GM11168 (cell line): Measurements from ENCODE around the gene FIGNL2.

ENCODE experiments used
- in situ Hi-C: fragments of 300-500 bp; cut with MboI; formaldehyde crosslinking; loops from one replicate; pipeline ENCODE4 v1.12.0; 2022; ENCODE audit warnings: low sequenced_read_pairs; ENCODE audit not compliant: unreplicated experiment

FIGNL2 gene

GRCh38 chr12:51784688-51785087, 63.8 kb downstream of the FIGNL2 start:
- in situ Hi-C loops: no loop called here

DNA sequence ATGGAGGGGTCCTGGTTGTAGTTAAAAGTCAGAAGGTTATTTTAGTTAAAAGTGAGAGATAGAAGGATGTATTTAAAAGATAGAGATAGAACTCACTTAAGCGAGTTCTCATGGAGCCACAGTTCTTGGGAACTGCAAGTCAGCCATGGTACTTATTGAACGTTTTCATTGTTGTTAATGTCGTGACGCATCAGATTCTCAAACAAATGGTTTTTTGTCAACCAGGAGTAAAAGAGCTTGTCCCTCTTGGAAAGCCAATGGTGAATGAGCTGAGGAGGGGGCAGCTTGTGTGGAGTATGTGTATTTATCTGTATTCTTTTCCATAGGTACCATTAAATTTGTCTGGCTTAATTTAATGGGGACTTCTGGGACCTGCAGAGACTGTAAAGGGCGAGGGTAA, 68.6 kb downstream of the FIGNL2 start:
- in situ Hi-C loops: no loop called here

- in situ Hi-C loops: no loop called here
These were observed 70.5 kb downstream of the FIGNL2 start for GRCh38 chr12:51777973-51778372.

DNA sequence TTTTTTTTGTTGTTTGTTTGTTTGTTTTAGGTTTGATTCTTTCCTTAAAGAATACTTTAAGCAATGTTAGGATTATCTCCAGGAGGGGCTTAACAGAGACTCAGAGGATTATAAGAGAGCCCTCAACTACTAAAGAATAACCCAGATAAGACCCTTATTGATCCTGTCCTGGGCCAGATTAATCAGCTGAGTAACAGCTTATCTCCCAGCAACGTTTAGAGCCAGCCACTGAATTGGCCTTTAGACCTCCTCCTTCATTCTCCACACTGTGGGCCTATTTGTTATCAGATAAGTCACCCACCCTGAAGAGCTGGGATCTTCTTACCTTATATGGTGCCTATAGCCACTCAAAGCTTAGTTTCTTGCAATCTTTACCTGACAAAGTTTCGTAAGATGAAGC, 71.1 kb downstream of the FIGNL2 start:
- in situ Hi-C loops: no loop called here

GRCh38 chr12:51774933-51775332, 73.6 kb downstream of the FIGNL2 start:
- in situ Hi-C loops: no loop called here

GRCh38 chr12:51773145-51773869, 75.2 kb downstream of the FIGNL2 start:
- in situ Hi-C loops: no loop called here

- in situ Hi-C loops: no loop called here
These were observed 77.5 kb downstream of the FIGNL2 start for GRCh38 chr12:51771008-51771407.
